Measurements from ENCODE around the gene TRAK2. TPM values are rescaled to one million over a fixed set of nuclear protein-coding genes. Genes with fewer than 3 reads are reported as not detected.

The TRAK2 gene
- total and polyA plus RNA-seq, 2 of the 8 experiments (the other 6 are each of a cell fraction or from before 2014, with no cell fraction given) = 4.5 to 15.7 TPM

DNA sequence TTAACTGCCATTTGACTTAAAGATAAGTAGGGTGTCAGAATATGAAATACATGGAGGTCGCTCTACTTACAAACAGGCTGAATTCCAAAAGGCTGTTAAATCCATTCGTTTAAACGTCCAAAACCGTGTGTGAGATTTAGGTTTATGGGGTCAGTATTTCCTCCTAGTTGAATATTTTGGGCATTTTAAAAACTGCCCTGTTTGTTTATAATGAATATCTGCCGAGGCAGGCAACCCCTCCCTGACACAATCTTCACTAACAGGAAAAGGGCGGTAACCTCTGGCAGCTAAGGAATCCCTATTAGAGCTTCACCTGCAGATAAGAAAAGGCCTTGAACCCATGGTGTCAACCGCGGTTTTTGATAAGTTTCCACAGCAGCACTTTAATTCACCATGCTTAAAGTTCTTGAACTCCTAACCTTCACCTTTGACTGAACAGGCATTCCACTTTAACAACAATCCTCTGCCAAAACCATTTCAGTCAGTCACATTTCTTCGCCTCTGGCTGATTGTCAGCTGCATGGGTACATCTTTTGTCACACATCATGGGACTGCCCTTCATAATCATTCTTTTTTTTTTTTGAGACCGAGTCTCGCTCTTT, 17.8 kb downstream of the TRAK2 start:
- Histone ChIP-seq H2BK5ac (ENCODE audit: low read depth, low read length) (no peak overlapping the region), H3K27ac (ENCODE audit: low read depth, low read length) (no peak overlapping the region), H3K4me2 (ENCODE audit: insufficient read depth in 1 of 2, low read depth in 2 of 2, low read length in 2 of 2) (no peak overlapping the region), H2BK12ac (ENCODE audit: low read depth, low read length) (no peak overlapping the region), H3K79me2 (ENCODE audit: control insufficient read depth in 1 of 2, insufficient read depth in 2 of 2, low read length in 2 of 2) (0 out of 4 replicates have a peak, but pooled peaks cover 0 to 3% of the 10 kb centered on the region in 2 experiments), H2BK15ac (ENCODE audit: low read length) (no peak overlapping the region), H4K5ac (ENCODE audit: insufficient read length, low read depth, low read length) (no peak overlapping the region), H4K20me1 (replicated peaks in 1 of 2; ENCODE audit: control insufficient read depth in 1 of 2, insufficient read depth in 2 of 2, low read length in 2 of 2) (peaks cover 0 to 2% of the 10 kb centered on the region in 2 experiments), H3K4me1 (replicated peaks in 1 of 4; ENCODE audit: control insufficient read depth in 3 of 4, insufficient read depth in 4 of 4, low read length in 3 of 4) (no peaks in the 10 kb centered on the region), H3K14ac (ENCODE audit: insufficient read length) (no peak overlapping the region), H3K4ac (replicated peaks; ENCODE audit: insufficient read length, low read depth, low read length) (no peak overlapping the region), H3K27me3 (replicated peaks in 1 of 4; ENCODE audit: control insufficient read depth in 3 of 4, extremely low read depth in 1 of 4, insufficient read depth in 3 of 4, low read length in 3 of 4) (no peaks in the 10 kb centered on the region), H2BK20ac (ENCODE audit: low read length) (no peak overlapping the region), H2AFZ (ENCODE audit: low read length) (no peak overlapping the region), H3K56ac (replicated peaks; ENCODE audit: insufficient read length, low read depth, low read length) (no peak overlapping the region), H4K91ac (replicated peaks; ENCODE audit: insufficient read length, low read length) (no peak overlapping the region), H2AK5ac (ENCODE audit: low read depth, low read length) (no peak overlapping the region), H3K9ac (replicated peaks in 1 of 4; ENCODE audit: extremely low read depth in 1 of 4, low read depth in 3 of 4, low read length in 3 of 4) (no peak overlapping the region), H3K79me1 (ENCODE audit: low read depth, low read length) (no peaks in the 10 kb centered on the region), H3K23ac (ENCODE audit: insufficient read length) (no peak overlapping the region), H3K23me2 (ENCODE audit: low read depth, low read length) (no peaks in the 10 kb centered on the region), H3K9me3 (ENCODE audit: insufficient read depth in 2 of 2, low read depth in 1 of 2, low read length in 1 of 2) (peaks cover 11 to 12% of the 10 kb centered on the region in 2 experiments; a peak in 2 of 4 replicates), H4K8ac (ENCODE audit: extremely low read depth, insufficient read depth, low read length) (no peak overlapping the region), H3K18ac (ENCODE audit: extremely low read depth, low read length) (no peak overlapping the region), H3K4me3 (ENCODE audit: extremely low read depth in 1 of 4, insufficient read depth in 2 of 4, low read depth in 3 of 4, low read length in 4 of 4) (no peak overlapping the region), H2BK120ac (replicated peaks; ENCODE audit: low read depth, low read length) (no peak overlapping the region), H3K36me3 (ENCODE audit: control insufficient read depth in 2 of 4, insufficient read depth in 4 of 4, low read length in 3 of 4) (peaks cover 0 to 5% (median 0%) of the 10 kb centered on the region in 4 experiments; a peak in 1 of 8 replicates)
- DNase-seq (ENCODE audit: low read depth in 1 of 2, low spot score in 2 of 2) (no peak), FAIRE-seq (no peak)
- ChIA-PET CTCF (ENCODE audit: partially characterized antibody) (interaction anchor here (0.7 to 1.7 kb wide), 4 partner anchors 12 to 70 kb away, joined by 3 to 5 read pairs (median 4); no protein-coding TSS in a partner anchor), POLR2A (ENCODE audit: partially characterized antibody) (no interaction called here)
- TF ChIP-seq RBBP5 (IDR thresholded peaks at IDR 0.05; ENCODE audit: borderline replicate concordance, low read depth, low read length) = no peak
- TF ChIP-seq BACH1 (IDR thresholded peaks at IDR 0.05; ENCODE audit: low read length) = no peak
- no peak for TF ChIP-seq KDM4A (IDR thresholded peaks at IDR 0.05; ENCODE audit: low read depth, low read length, severe bottlenecking)
- TF ChIP-seq BCL11A (IDR thresholded peaks at IDR 0.05; ENCODE audit: low read depth in 2 of 2, low read length in 2 of 2) = no peak
- TF ChIP-seq SP2 (IDR thresholded peaks at IDR 0.05; ENCODE audit: low read length) = no peak
- no peak for TF ChIP-seq RAD21 (IDR thresholded peaks at IDR 0.05 in 1 of 2, conservative IDR thresholded peaks at IDR 0.05 in 1 of 2; ENCODE audit: low read depth in 2 of 2, low read length in 2 of 2)
- no peak for TF ChIP-seq CHD1 (IDR thresholded peaks at IDR 0.05; ENCODE audit: low read depth, low read length)
- TF ChIP-seq POLR2AphosphoS5 (IDR thresholded peaks at IDR 0.05; ENCODE audit: low read depth, low read length) = no peak
- TF ChIP-seq SRF (IDR thresholded peaks at IDR 0.05; ENCODE audit: low read depth, low read length) = no peak
- WGBS, 2 experiments (ENCODE audit: extremely low coverage in 1 of 2, insufficient coverage in 1 of 2, insufficient read length in 1 of 2, insufficient replicate concordance in 2 of 2, low coverage in 1 of 2, low lambda C conversion rate in 2 of 2, missing lambda C conversion rate in 1 of 2) = 91% methylated on average over 11 of the region's 11 CpGs; no CpG with 5 or more reads in 1 of the 2 experiments

Measured in H1 (cell line).